HG03342 (cell line): ENCODE data around the gene MAGEB16.

ENCODE experiments used
- ATAC-seq: cut with Tn5 transposase; IDR thresholded peaks from one replicate; pipeline ENCODE4 v1.9.1; 2021; ENCODE audit warnings: mild to moderate bottlenecking, moderate library complexity; ENCODE audit not compliant: unreplicated experiment

Gene MAGEB16

GRCh38 chrX:35798042-35798441 is at the start of gene MAGEB16:
Gene MAGEB16, plus strand, starts transcription at chrX:35798342. Its CDS starts 3,855 bp downstream, at chrX:35802197.
- ATAC-seq = no peak

GRCh38 chrX:35773958-35774564 is 24.1 kb upstream of the MAGEB16 start:
- ATAC-seq = no peak

GRCh38 chrX:35785075-35785474 is 13.1 kb upstream of the MAGEB16 start:
- no peak for ATAC-seq

DNA sequence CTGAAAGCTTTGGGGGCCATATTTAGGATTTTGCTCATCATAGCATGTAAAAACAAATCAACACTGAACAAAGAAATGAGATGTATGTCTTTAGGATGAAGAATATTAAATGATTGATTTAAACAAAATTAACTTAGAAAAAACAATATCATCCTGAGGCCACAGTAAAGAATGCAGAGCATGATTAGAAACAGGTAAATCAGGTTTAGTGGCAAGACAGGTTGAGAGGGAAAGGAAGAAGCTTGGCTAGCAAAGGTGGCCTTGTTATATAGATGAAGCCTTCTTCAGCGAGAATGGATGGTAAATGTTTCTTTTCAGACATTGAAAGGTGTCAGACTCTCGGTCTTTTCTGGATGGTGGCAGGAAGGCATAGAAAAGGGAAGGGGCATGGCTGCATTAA is 11.9 kb upstream of the MAGEB16 start:
- ATAC-seq = no peak

DNA sequence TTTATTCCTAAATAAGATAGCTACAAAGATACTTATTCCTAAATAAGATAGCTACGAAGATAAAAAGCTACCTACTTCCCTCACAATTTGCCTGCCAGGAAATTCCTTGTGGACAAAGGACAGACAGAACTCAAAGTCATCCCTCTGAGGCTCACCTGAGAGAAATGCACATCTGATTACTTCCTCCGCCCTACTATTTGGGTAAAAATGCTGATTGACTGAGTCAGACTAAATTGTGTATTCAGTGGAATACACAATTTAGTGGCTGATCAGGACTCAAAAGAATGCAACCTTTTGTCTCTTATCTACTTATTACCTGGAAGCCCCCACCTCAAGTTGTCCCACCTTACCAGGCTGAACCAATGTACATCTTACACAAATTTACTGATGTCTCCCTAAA is 10.3 kb upstream of the MAGEB16 start:
- no peak for ATAC-seq

DNA sequence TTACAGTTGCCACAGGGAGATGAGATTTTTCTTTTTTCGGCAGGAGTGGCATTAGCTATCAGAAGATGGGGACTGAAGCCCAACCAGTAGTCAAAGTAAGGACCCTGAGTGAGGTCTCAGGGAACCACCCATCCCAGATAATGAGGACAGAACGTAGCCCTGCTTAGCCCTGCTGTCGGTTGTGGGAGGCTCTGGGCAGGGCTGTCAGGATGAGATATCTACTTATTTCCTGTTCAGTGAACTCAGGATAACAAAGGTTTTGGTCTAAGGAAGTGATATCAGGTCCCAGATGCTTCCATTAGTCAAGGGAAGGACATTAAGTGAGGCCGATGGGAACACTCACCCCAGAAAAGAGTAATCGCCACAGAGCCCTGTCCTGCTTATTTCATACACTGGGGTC is 2.3 kb downstream of the MAGEB16 start:
- ATAC-seq = no peak

DNA sequence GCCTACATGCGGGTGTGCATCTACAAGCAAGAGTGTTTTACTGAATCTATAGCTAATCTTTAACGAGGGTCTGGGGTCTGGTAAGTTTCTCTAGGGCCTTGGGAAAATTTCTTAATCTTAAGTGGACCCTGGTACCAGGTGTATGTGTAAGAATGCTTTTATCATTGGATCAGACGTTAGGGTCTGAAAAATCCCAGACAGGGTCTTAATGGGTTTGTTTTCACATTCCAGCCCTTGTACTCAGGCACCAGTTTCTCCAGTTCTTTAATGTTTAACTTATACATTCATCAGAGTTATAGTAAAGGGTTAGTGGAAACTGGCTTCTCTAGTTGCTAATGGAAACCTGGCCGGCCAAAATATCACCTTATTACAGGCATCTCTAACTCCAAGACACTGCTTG is 11.6 kb downstream of the MAGEB16 start:
- ATAC-seq = no peak

- no peak for ATAC-seq
Measured at GRCh38 chrX:35819241-35819640, 21.1 kb downstream of the MAGEB16 start.

- no peak for ATAC-seq
Measured at GRCh38 chrX:35826503-35826902, 28.4 kb downstream of the MAGEB16 start.

DNA sequence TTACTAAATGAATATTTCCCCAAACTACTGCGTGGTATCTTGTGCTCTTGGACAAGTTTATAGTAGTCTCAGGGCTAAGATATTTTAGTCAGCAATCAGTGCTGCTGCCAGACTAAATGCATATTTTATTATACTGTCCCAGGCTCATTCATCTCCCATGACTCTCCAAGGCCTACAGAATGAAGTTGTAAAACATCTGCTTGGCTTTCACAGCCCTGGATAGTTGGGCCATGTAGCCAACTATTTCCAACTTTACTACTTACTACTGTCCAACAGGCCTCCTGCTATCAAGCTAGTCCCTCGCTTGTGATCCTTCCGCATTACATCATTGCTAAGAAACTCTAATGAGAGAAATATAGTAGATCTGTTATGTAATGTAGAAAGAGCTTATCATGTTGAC is 31.4 kb downstream of the MAGEB16 start:
- ATAC-seq = no peak

DNA sequence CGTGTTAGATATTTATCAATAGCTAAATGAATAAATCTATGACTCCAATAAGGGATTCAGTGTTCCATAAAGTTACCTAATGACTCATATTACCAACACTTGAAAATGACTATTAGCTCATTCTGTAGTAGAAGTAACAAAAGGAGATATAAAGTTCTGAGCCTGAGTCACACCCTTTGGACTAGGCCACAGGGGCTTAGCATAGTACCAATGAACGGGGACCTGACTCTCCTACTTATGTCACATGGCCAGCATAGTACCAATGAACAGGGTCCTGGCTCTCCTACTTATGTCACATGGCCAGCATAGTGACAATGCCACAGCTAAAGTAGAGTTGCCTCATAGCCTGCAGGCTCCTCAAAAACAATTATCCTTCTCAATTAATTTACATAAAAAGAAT is 43.7 kb downstream of the MAGEB16 start:
- no peak for ATAC-seq

DNA sequence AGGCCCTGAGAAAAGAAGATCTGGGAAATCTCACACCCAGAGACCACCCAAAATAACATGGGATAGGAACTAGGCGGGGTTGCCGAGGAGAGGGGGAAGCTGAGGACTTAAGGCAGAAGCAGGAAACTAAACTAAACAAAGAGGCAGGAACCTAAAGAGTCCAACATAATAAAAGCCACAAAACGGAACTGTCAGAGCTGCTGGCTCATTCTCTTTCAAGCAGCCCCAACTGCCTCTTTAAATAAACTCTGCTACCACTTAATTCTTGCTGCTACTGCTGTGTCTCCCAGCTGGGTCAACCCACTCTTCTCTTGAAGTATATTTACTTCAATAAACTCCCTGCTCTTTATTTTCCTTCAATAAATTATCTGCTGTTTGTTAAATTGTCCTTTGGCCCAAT is 44.5 kb downstream of the MAGEB16 start:
- ATAC-seq = no peak

GRCh38 chrX:35847736-35848135 is 49.6 kb downstream of the MAGEB16 start:
- ATAC-seq = no peak
